Measurements from ENCODE around the gene IKZF1. TPM values are rescaled to one million over a fixed set of nuclear protein-coding genes. Genes with fewer than 3 reads are reported as not detected.

IKZF1 gene
- total RNA-seq, 4 donors from 2014 or later, result 25.3 to 108 (median 31.7) TPM

GRCh38 chr7:50399635-50400034 lies 95.1 kb downstream of the IKZF1 start:
- Histone ChIP-seq H3K4me3 (no peak overlapping the region), H3K27ac (no peak overlapping the region), H3K9me3 (no peaks in the 10 kb centered on the region), H3K36me3 (peaks cover 0 to 7% (median 0%) of the 10 kb centered on the region in 3 donors), H3K4me1 (peaks cover 0 to 13% (median 3%) of the 10 kb centered on the region in 4 donors), H3K27me3 (no peaks in the 10 kb centered on the region)
- no peak for DNase-seq
- TF ChIP-seq CTCF (IDR thresholded peaks at IDR 0.05) (no peak), POLR2A (IDR thresholded peaks at IDR 0.05) (no peak)

- Histone ChIP-seq H3K4me1 (peaks cover 0 to 14% (median 3%) of the 10 kb centered on the region in 4 donors), H3K27ac (no peak overlapping the region), H3K27me3 (no peaks in the 10 kb centered on the region), H3K4me3 (no peak overlapping the region), H3K9me3 (no peaks in the 10 kb centered on the region), H3K36me3 (peaks cover 0 to 7% (median 0%) of the 10 kb centered on the region in 3 donors)
- no peak for TF ChIP-seq CTCF (IDR thresholded peaks at IDR 0.05)
- no peak for TF ChIP-seq POLR2A (IDR thresholded peaks at IDR 0.05)
- DNase-seq, result no peak
Observed at GRCh38 chr7:50400114-50400513, 95.6 kb downstream of the IKZF1 start.

GRCh38 chr7:50404392-50404791 lies 99.9 kb downstream of the IKZF1 start:
- TF ChIP-seq CTCF (IDR thresholded peaks at IDR 0.05) (no peak), POLR2A (IDR thresholded peaks at IDR 0.05) (no peak)
- Histone ChIP-seq H3K4me3 (no peak overlapping the region), H3K27me3 (no peaks in the 10 kb centered on the region), H3K9me3 (no peaks in the 10 kb centered on the region), H3K36me3 (peaks cover 0 to 7% (median 0%) of the 10 kb centered on the region in 3 donors), H3K4me1 (peaks cover 0 to 18% (median under 1%) of the 10 kb centered on the region in 4 donors), H3K27ac (peak overlapping the region in 1 of 4 donors; percentile 57)
- no peak for DNase-seq

- H3K4me3 ChIP-seq, result no peak overlapping the region
- peaks cover 0 to under 1% (median 0%) of the 10 kb centered on the region in 3 donors for H3K36me3 ChIP-seq
- TF ChIP-seq CTCF (IDR thresholded peaks at IDR 0.05) (no peak), POLR2A (IDR thresholded peaks at IDR 0.05) (no peak)
- peak overlapping the region in 1 of 4 donors; percentile 57 for H3K27ac ChIP-seq
- no peaks in the 10 kb centered on the region for H3K27me3 ChIP-seq
- H3K9me3 ChIP-seq, result no peaks in the 10 kb centered on the region
- no peak for DNase-seq
- H3K4me1 ChIP-seq, result peaks cover 0 to 25% (median 4%) of the 10 kb centered on the region in 4 donors
Observed at GRCh38 chr7:50405221-50405620, 100.7 kb downstream of the IKZF1 start.

GRCh38 chr7:50406935-50407334 lies 102.4 kb downstream of the IKZF1 start:
- Histone ChIP-seq H3K27ac (peak overlapping the region in 1 of 4 donors; percentile 8), H3K36me3 (no peaks in the 10 kb centered on the region), H3K4me3 (no peak overlapping the region), H3K4me1 (peaks cover 0 to 36% (median 10%) of the 10 kb centered on the region in 4 donors), H3K27me3 (no peaks in the 10 kb centered on the region), H3K9me3 (no peaks in the 10 kb centered on the region)
- DNase-seq, result no peak
- TF ChIP-seq POLR2A (IDR thresholded peaks at IDR 0.05), result no peak
- TF ChIP-seq CTCF (IDR thresholded peaks at IDR 0.05), result no peak
